ENCODE measurements around the gene ELAVL3. TPM values are rescaled to one million over a fixed set of nuclear protein-coding genes. Genes with fewer than 3 reads are reported as not detected.

ELAVL3 gene
- total and polyA plus RNA-seq, 2 of the 4 experiments (the other 2 are of a cell fraction) = not detected

DNA sequence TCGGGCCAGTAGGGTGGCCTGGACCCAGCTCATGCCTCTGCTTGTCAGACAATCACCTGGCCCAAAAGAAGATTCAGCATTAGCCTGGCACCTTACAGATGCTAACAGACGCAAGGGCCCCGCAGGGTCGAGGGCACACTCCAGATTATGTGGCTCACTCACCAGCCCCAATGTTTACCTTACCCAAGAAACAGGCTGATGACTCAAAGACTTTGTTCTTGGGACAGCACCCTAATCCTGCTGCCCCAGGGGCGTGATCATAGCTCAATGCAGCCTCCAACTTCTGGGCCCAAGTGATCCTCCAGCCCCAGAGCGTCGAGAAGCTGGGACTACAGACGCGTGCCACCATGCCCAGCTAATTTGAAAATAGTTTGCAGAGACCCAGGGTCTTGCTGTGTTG is 38.3 kb upstream of the ELAVL3 start:
- H3K56ac ChIP-seq (ENCODE audit: extremely low read depth, insufficient read depth, low read length) = no peak overlapping the region
- 88% methylated on average over 8 of the region's 9 CpGs; no CpG with 5 or more reads in 1 of the 2 experiments for WGBS, 2 experiments (ENCODE audit: extremely low coverage in 2 of 2, insufficient read length in 1 of 2)
- intact Hi-C loops (cut with micrococcal nuclease) (no loop called here), in situ Hi-C loops (cut with MboI; ENCODE audit: low sequenced_read_pairs) (no loop called here), dilution Hi-C loops (cut with HindIII; ENCODE audit: low sequenced_read_pairs, unreplicated experiment) (no loop called here)
- no peak overlapping the region for H3K4me2 ChIP-seq (ENCODE audit: low read depth, low read length)
- no peak for DNase-seq
- no peak overlapping the region for H3K23ac ChIP-seq (ENCODE audit: low read depth, low read length)
- H2AFZ ChIP-seq (replicated peaks; ENCODE audit: low read length, poor library complexity) = peak overlapping the region; percentile 23
- no peak overlapping the region for H3K4ac ChIP-seq (ENCODE audit: low read depth, low read length)
- H2AK5ac ChIP-seq (ENCODE audit: low read depth, low read length) = no peak overlapping the region
- H4K20me1 ChIP-seq (ENCODE audit: insufficient read depth, low read length) = no peaks in the 10 kb centered on the region
- H4K5ac ChIP-seq (ENCODE audit: low read depth, low read length) = no peak overlapping the region
- H3K4me3 ChIP-seq (ENCODE audit: insufficient read depth, low read depth, low read length) = no peak overlapping the region
- H4K91ac ChIP-seq (ENCODE audit: insufficient read depth, low read depth, low read length) = no peak overlapping the region
- H3K36me3 ChIP-seq (ENCODE audit: control insufficient read depth, insufficient read depth, low read length) = peaks cover 15% of the 10 kb centered on the region
- no peaks in the 10 kb centered on the region for H3K9me1 ChIP-seq (ENCODE audit: insufficient read depth, low read length)
- H2BK5ac ChIP-seq (ENCODE audit: low read depth, low read length, poor library complexity, severe bottlenecking) = no peak overlapping the region
- no peak for ATAC-seq (ENCODE audit: low read depth)
- H2BK120ac ChIP-seq (ENCODE audit: low read depth, low read length) = no peak overlapping the region
- H4K8ac ChIP-seq (ENCODE audit: low read depth in 2 of 2, low read length in 2 of 2) = no peak overlapping the region
- H3K14ac ChIP-seq (replicated peaks; ENCODE audit: low read depth, low read length) = no peak overlapping the region
- no peak overlapping the region for H2BK20ac ChIP-seq (ENCODE audit: low read depth, low read length)
- no peak overlapping the region for H2AK9ac ChIP-seq (replicated peaks; ENCODE audit: low read depth, low read length, poor library complexity)
- no peak overlapping the region for H3K9ac ChIP-seq (ENCODE audit: low read depth, low read length)
- no peaks in the 10 kb centered on the region for H3K9me3 ChIP-seq (ENCODE audit: control insufficient read depth, insufficient read depth, low read length)
- no peak overlapping the region for H3K18ac ChIP-seq (ENCODE audit: low read depth, low read length)
- TF ChIP-seq MAFK (IDR thresholded peaks at IDR 0.05; ENCODE audit: low read depth, low read length) (no peak), FOS (IDR thresholded peaks at IDR 0.05; ENCODE audit: low read depth, low read length) (no peak), RFX5 (IDR thresholded peaks at IDR 0.05; ENCODE audit: low read depth, low read length) (no peak), CEBPB (IDR thresholded peaks at IDR 0.05; ENCODE audit: low read depth, low read length) (no peak), MAZ (IDR thresholded peaks at IDR 0.05; ENCODE audit: borderline replicate concordance, low read depth, low read length) (no peak), SMC3 (IDR thresholded peaks at IDR 0.05; ENCODE audit: low read depth, low read length) (no peak), POLR2A (IDR thresholded peaks at IDR 0.05; ENCODE audit: low read depth, low read length) (no peak), MXI1 (IDR thresholded peaks at IDR 0.05; ENCODE audit: borderline replicate concordance, low read depth, low read length) (no peak), NFE2L2 (IDR thresholded peaks at IDR 0.05; ENCODE audit: low read depth, low read length) (no peak), RAD21 (IDR thresholded peaks at IDR 0.05; ENCODE audit: low read length) (no peak), CHD1 (IDR thresholded peaks at IDR 0.05; ENCODE audit: low read depth, low read length) (no peak), RCOR1 (IDR thresholded peaks at IDR 0.05; ENCODE audit: insufficient replicate concordance, low read length) (no peak), BHLHE40 (IDR thresholded peaks at IDR 0.05; ENCODE audit: low read depth, low read length) (no peak)
- TF ChIP-seq, protein P1, sequence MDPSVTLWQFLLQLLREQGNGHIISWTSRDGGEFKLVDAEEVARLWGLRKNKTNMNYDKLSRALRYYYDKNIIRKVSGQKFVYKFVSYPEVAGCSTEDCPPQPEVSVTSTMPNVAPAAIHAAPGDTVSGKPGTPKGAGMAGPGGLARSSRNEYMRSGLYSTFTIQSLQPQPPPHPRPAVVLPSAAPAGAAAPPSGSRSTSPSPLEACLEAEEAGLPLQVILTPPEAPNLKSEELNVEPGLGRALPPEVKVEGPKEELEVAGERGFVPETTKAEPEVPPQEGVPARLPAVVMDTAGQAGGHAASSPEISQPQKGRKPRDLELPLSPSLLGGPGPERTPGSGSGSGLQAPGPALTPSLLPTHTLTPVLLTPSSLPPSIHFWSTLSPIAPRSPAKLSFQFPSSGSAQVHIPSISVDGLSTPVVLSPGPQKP (IDR thresholded peaks at IDR 0.05; ENCODE audit: borderline replicate concordance, low read depth, low read length) = no peak
- TF ChIP-seq, protein P2, sequence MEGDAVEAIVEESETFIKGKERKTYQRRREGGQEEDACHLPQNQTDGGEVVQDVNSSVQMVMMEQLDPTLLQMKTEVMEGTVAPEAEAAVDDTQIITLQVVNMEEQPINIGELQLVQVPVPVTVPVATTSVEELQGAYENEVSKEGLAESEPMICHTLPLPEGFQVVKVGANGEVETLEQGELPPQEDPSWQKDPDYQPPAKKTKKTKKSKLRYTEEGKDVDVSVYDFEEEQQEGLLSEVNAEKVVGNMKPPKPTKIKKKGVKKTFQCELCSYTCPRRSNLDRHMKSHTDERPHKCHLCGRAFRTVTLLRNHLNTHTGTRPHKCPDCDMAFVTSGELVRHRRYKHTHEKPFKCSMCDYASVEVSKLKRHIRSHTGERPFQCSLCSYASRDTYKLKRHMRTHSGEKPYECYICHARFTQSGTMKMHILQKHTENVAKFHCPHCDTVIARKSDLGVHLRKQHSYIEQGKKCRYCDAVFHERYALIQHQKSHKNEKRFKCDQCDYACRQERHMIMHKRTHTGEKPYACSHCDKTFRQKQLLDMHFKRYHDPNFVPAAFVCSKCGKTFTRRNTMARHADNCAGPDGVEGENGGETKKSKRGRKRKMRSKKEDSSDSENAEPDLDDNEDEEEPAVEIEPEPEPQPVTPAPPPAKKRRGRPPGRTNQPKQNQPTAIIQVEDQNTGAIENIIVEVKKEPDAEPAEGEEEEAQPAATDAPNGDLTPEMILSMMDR (conservative IDR thresholded peaks at IDR 0.05; ENCODE audit: low read depth, low read length) = no peak
- TF ChIP-seq, protein P3, sequence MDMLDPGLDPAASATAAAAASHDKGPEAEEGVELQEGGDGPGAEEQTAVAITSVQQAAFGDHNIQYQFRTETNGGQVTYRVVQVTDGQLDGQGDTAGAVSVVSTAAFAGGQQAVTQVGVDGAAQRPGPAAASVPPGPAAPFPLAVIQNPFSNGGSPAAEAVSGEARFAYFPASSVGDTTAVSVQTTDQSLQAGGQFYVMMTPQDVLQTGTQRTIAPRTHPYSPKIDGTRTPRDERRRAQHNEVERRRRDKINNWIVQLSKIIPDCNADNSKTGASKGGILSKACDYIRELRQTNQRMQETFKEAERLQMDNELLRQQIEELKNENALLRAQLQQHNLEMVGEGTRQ (IDR thresholded peaks at IDR 0.05; ENCODE audit: low read depth, low read length) = no peak
- ChIA-PET POLR2A (ENCODE audit: unreplicated experiment) (no interaction called here), CTCF (no interaction called here)
- no peak overlapping the region for H2BK15ac ChIP-seq (ENCODE audit: low read depth, low read length)
- no peaks in the 10 kb centered on the region for H3K4me1 ChIP-seq (ENCODE audit: control insufficient read depth, insufficient read depth, low read length)
- no peaks in the 10 kb centered on the region for H3K27me3 ChIP-seq (ENCODE audit: control insufficient read depth, insufficient read depth, low read length)
- BruUV-seq (replicated peaks) = no TSS peak
- H3K27ac ChIP-seq (ENCODE audit: insufficient read depth, low read length) = no peak overlapping the region
- peaks cover 0 to 12% of the 10 kb centered on the region in 2 experiments; a peak in 2 of 4 replicates for H3K79me1 ChIP-seq (ENCODE audit: low read depth in 1 of 2, low read length in 2 of 2)
